Measurements from ENCODE around the gene PDE6H. TPM values are rescaled to one million over a fixed set of nuclear protein-coding genes. Genes with fewer than 3 reads are reported as not detected.

Gene PDE6H
- total RNA-seq, 1 donor from 2014 or later, result not detected

DNA sequence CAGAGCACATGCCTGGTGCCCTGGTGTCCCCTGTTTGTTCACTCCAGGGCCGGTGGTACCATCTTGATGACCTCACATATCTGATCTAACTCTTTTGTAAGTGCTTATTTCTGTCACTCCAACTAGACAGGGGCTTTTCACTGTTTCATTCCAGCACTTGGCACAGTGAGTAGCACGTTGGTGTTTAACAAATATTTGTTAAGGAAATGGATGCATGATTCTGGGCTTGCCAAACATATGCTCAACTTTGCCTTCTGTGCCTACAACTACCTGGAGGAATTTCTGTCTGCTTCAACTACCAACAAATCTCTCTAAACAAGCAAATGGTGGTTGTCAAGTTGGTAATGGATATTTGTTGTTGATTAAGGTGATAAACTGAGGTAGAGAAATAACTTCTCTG lies 31.6 kb downstream of the PDE6H start:
- DNase-seq (ENCODE audit: low spot score, unreplicated experiment), result no peak
- Mint-ChIP-seq H3K36me3 (ENCODE audit: insufficient read depth) (no peaks in the 10 kb centered on the region), H3K27ac (no peak overlapping the region), H3K4me1 (ENCODE audit: low read depth) (peaks cover 8% of the 10 kb centered on the region), H3K27me3 (peaks cover 4% of the 10 kb centered on the region), H3K9me3 (ENCODE audit: low read depth) (peaks cover under 1% of the 10 kb centered on the region), H3K4me3 (ENCODE audit: low read depth) (no peak overlapping the region)
- TF ChIP-seq, protein P1, sequence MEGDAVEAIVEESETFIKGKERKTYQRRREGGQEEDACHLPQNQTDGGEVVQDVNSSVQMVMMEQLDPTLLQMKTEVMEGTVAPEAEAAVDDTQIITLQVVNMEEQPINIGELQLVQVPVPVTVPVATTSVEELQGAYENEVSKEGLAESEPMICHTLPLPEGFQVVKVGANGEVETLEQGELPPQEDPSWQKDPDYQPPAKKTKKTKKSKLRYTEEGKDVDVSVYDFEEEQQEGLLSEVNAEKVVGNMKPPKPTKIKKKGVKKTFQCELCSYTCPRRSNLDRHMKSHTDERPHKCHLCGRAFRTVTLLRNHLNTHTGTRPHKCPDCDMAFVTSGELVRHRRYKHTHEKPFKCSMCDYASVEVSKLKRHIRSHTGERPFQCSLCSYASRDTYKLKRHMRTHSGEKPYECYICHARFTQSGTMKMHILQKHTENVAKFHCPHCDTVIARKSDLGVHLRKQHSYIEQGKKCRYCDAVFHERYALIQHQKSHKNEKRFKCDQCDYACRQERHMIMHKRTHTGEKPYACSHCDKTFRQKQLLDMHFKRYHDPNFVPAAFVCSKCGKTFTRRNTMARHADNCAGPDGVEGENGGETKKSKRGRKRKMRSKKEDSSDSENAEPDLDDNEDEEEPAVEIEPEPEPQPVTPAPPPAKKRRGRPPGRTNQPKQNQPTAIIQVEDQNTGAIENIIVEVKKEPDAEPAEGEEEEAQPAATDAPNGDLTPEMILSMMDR (IDR thresholded peaks at IDR 0.05; ENCODE audit: unreplicated experiment), result no peak

DNA sequence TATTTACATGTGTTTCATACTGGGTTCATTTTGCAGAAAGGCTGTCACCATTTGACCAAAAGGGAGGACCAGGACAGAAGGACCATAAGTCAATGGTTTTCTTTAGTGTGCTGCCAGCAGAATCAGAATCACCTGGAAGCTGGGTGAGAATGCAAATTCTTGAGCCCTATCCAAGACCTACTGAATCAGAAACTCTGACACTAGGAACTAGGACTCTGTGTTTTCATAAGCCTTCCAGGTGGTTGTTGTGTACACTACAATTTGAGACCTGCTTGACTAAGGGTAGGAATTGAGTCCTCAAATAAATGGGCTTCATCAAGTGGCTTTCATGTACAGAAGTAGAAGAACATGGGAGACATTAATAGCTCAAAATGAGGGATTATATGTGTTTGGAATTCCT lies 32.2 kb downstream of the PDE6H start:
- TF ChIP-seq, protein P1 (IDR thresholded peaks at IDR 0.05; ENCODE audit: unreplicated experiment), result no peak
- no peak overlapping the region for H3K27ac Mint-ChIP-seq
- peaks cover 4% of the 10 kb centered on the region for H3K27me3 Mint-ChIP-seq
- no peaks in the 10 kb centered on the region for H3K36me3 Mint-ChIP-seq (ENCODE audit: insufficient read depth)
- H3K4me1 Mint-ChIP-seq (ENCODE audit: low read depth), result peaks cover 7% of the 10 kb centered on the region
- no peak overlapping the region for H3K4me3 Mint-ChIP-seq (ENCODE audit: low read depth)
- DNase-seq (ENCODE audit: low spot score, unreplicated experiment), result no peak
- H3K9me3 Mint-ChIP-seq (ENCODE audit: low read depth), result peaks cover 3% of the 10 kb centered on the region

DNA sequence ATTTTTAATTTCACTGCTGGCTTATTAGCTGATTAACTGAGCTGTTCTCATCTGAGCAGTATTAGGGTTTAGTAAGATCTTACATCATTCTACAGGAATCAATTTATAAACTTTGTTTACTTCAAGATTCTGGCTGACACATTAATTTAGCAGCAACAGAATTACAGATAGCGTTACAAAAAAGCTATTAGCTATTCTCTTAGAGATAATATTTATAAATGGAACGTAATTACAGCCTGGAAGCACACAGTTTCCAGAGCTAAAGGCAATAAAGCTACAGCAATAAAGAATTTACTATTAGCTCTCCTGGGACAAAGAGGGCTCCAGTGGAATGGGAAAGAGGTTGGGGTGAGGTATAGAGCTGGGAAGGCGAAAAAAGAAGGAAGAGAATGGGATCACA lies 34.7 kb downstream of the PDE6H start:
- H3K9me3 Mint-ChIP-seq (ENCODE audit: low read depth), result peaks cover 3% of the 10 kb centered on the region
- TF ChIP-seq, protein P1 (IDR thresholded peaks at IDR 0.05; ENCODE audit: unreplicated experiment), result no peak
- no peaks in the 10 kb centered on the region for H3K36me3 Mint-ChIP-seq (ENCODE audit: insufficient read depth)
- H3K27ac Mint-ChIP-seq, result no peak overlapping the region
- DNase-seq (ENCODE audit: low spot score, unreplicated experiment), result no peak
- H3K4me3 Mint-ChIP-seq (ENCODE audit: low read depth), result no peak overlapping the region
- H3K4me1 Mint-ChIP-seq (ENCODE audit: low read depth), result peaks cover 7% of the 10 kb centered on the region
- peaks cover 4% of the 10 kb centered on the region for H3K27me3 Mint-ChIP-seq

DNA sequence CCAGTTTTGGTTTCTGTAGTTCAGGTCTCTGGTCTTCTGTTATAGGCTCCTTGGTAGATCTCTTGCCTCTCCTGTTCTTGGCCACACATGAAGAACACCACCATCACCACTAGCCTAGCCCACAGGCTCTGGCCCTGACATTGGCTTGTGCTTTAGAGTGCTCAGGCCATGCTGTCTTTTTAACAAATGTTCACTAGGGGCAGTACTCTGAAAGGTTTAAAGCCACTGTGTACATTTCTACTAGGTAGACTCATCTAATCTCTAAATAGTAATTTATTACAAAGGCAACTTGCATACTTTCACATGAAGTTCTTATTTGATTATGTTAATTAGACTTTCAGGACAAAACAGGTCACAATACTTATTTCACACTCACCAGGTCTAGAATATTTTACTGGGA lies 38.3 kb downstream of the PDE6H start:
- TF ChIP-seq, protein P1 (IDR thresholded peaks at IDR 0.05; ENCODE audit: unreplicated experiment), result peak; percentile 44

DNA sequence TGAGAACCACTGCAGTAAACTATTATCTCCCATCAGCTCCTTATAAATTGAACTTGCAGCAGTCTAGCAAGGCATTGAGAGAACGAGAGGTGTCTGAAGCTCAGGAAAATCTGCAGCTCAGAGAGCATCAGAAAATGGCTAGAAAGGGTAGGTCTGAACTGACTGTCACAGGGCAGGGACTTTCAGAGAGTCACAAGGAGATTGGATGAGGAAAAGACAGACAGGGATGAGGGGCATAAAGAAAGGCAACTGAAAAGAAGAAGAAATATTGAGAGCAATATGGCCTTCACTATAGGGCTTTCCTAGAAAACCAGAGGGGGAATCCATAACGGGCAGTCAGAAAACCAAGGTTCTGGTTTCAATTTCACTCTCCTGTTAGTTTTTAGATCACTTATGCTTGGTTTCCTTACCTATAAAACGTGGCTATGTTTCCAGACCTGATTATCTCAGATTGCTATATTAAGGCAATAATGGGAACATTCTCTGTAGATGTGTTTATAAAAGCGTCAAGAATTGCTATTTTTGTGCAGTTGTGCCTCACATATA lies 40.9 kb downstream of the PDE6H start:
- Mint-ChIP-seq H3K9me3 (ENCODE audit: low read depth) (peaks cover 3% of the 10 kb centered on the region), H3K27me3 (no peaks in the 10 kb centered on the region), H3K27ac (no peak overlapping the region), H3K4me3 (ENCODE audit: low read depth) (no peak overlapping the region), H3K36me3 (ENCODE audit: insufficient read depth) (no peaks in the 10 kb centered on the region), H3K4me1 (ENCODE audit: low read depth) (peaks cover 19% of the 10 kb centered on the region)
- DNase-seq (ENCODE audit: low spot score, unreplicated experiment), result no peak
- TF ChIP-seq, protein P1 (IDR thresholded peaks at IDR 0.05; ENCODE audit: unreplicated experiment), result no peak

More for the DNA sequence above, 38.3 kb downstream of the PDE6H start:
- Mint-ChIP-seq H3K27me3 (no peaks in the 10 kb centered on the region), H3K4me3 (ENCODE audit: low read depth) (no peak overlapping the region), H3K27ac (no peak overlapping the region), H3K9me3 (ENCODE audit: low read depth) (peaks cover 3% of the 10 kb centered on the region), H3K36me3 (ENCODE audit: insufficient read depth) (no peaks in the 10 kb centered on the region), H3K4me1 (ENCODE audit: low read depth) (peaks cover 11% of the 10 kb centered on the region)
- no peak for DNase-seq (ENCODE audit: low spot score, unreplicated experiment)
